ENCODE data around the gene TAC4.

The TAC4 gene

DNA sequence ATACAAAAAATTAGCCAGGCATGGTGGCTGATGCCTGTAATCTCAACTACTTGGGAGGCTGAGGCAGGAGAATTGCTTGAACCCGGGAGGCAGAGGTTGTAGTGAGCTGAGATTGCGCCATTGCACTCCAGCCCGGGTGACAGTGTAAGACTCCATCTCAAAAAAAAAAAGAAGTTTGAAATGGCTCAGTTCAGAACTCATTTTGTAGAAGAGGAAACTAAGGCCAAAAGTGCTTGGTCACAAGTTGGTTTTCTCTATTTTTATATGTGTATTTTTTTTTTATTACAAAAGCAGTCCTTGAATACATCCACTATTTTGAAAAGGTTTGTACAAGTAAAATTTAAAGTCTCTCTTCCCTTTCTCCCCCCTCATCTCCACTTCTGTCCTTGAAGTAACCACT is 5.5 kb downstream of the TAC4 start:
- DNase-seq, result no peak

DNA sequence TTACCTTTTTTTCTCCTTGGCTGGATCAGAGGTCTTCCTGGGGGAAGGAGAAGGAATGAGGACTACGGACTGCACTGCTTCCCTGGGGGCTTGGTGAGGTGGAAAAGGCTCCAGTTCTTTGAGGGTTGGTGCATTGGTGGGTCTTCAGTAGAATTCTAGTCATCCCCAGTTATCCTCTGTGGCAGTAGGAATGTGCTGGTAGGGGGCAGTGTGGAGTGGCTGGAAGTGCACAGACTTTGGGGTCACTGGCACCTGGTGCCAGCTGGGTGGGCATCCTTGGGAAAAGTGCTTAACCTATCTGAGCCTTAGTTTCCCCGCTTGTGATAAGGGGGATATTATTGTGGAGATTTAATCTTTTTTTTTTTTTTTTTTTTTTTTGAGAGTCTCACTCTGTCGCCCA is 6.3 kb downstream of the TAC4 start:
- no peak for DNase-seq

DNA sequence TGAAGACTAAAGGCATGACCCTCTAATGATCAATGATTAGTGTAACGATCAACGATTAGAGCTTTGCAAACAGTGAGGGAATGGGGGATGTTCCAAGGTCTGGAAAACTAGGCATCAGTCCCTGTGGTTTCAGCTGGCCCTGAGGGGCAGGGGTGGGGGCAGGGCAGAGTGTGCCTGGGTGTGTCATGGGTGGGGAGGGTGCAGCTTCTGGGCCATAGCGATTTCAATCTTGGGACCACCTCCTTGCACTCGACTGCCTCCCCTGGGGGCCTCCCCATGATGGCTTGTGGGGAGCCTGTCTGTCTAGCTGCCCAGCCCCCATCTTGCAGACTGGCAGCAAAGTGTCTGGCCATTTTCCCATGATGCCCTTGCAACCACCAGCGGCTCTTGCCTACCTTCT is 8.4 kb downstream of the TAC4 start:
- no peak for DNase-seq

DNA sequence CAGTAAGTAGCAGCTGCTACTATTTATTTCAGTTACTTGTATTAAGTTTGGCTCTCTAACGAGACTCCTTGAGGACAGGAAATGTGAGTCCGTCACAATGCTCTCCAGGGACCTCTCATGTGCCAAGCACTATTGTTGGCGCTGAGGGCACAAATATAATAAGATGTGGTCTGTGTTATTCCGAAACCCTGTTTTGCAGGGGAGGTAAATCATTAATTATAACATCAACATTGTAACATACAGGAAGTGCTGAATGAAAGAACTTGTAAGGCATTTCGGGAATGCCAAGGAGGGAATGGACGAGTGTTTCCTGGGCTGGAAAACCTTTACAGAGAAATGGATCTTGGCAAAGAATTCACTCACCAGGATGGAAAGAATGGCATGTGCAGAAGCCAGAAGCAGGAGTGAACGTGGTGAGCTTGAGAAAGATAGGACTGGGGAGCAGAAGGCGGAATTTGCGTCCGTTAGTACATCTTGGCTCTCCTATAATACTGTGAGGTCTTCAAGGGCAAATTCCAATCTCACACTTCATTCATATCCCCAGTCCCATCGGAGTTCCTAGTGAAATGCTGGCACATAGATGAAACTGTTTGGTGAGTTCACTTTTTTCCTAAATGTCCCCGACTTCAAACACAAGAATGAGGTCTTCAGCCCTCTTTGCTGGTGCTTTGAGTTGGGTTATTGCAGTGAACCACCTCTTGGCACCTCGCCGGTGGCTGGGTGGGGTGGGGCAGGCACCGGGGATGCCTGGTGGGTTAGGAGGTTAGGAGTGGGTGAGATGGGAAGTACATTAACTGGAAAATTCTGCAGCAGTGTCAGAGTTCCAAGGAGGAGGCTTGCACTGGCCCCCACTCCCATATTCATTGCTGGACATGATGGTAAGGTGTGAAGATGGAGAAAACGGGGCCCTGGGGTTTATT is 11.5 kb downstream of the TAC4 start:
- DNase-seq, result no peak

DNA sequence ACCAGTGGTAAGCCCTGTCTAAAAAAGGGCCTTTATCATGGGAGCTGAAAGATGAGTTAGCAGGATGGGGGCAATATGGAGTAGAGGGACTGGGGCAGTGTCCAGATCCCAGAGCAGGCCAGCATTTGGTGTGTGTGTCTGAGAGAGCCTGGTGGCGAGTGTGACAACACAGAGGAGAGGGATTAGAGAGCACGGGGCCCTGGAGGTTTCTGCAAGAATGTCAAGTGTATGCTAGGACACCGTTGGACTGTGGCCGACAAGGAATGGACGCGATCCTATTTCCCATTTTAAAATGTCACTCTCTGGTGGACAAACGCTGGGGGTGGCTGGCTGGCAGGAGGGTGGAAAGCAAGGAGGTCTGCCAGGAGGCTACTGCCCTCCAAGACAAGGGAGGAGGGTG is 12.4 kb downstream of the TAC4 start:
- no peak for DNase-seq

DNA sequence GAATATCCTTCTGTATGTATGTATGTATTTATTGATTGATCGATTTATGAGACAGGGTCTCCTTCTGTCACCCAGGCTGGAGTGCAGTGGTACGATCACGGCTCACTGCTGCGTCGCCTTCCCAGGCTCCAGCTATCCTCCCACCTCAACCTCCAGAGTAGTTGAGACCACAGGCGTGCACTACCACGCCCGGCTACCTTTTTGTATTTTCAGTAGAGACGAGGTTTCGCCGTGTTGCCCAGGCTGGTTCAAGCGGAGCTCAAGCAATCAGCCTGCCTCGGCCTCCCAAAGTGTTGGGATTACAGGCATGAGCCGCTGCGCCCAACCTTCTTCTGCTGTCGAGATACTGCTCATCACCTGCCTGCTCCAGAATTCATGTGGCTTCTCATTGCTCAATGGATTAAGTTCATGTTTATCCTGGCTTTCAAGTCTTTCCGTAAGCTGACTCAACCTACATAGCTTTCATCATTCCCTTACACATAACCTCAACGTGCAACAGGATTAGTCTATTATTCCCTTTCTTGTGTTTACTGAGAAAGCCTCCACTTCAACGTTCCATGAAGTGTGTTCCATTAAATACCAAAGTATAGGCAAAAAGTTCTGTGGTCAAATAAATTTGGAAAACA is 13.6 kb downstream of the TAC4 start:
- no peak for DNase-seq

DNA sequence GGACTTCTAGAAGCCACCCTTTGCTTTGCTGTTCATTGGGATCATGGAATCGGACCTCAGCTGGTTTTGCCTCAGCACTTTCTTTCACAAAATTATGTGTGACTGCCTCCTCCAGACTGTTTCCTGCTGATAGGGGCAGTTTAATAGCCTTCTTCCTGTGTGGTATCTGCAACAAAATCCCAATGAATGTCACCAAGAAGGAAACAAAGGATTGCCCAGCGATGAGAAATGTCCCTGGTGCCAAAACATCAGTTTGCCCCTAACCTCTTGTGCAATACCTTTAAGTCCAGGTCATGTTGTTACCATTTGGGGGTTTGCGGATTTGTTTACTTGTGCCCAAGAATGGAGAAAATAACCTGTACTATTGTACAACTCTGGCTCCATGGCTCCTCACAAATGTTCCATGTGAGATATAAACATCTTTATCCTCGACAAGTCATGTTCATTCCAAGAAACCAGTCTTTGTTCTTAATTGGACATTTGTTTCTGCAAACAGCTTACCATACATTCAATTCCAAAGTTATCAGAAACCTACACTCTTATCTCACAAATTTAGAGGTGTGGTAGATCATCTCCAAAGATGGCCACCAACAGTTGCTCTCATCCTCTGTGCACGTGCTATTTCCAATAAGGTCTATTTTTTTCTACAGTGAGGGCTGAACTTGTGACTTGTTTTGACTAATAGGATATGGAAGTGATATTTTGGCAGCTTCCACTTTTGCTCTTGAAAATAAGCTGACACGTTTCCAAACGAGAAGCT is 14.8 kb downstream of the TAC4 start:
- DNase-seq, result no peak

DNA sequence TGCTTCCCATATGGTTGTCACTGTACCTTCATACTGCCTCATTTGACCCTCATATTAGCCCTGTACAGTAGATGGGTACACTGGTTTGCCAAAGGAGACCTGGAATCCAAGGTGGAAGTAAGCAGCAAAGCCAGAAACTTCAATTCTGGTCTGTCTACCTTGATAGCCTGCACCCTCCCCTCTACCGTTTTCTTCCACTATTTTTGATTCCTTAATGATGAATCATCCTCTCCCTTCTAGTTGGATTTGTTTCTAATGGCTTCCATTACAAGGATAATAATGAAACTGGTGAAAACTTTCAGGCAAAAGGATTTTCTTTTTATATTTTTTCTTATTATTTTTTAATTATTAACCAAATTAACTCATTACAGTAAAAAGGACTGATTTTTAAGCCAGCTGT is 17.3 kb downstream of the TAC4 start:
- DNase-seq, result no peak

DNA sequence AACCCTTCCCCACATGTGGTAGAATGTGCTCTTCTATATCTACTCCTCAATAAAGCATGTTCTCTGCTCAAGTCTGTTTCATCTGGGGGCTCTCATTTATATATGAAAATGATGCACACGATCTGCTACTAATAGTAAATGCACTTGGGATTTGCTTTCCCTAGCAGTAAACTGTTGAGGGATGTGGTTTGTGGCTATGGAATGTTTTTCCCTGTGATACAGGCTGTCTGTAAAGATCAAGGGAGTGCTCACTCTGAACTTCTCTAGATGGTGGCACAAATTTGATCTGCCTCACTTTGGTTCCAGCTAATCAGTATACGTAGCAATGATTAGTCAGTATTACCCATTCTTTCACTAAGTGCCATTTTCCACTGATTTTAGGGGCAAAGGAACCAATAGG is 18.8 kb downstream of the TAC4 start:
- no peak for DNase-seq

DNA sequence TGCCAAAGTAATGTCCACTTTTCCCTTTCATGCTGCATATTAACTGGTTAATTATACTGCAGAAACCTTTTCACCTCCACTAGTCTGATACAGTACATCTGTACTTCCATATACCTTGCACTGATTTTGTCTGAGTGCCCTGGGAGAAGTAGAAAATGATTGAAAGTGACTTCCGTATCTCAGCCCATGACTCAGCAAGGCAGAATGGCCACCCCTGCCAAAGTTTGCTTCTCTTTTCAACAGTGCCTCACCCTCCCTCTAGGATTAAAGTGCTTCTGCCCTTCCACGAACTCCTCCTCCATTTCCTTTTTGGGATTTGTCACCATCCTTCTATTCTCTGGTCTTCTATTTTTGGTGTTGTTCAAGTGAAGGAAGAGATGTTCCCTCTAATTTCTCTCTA is 19.5 kb downstream of the TAC4 start:
- DNase-seq, result peak; percentile 47 to 53

DNA sequence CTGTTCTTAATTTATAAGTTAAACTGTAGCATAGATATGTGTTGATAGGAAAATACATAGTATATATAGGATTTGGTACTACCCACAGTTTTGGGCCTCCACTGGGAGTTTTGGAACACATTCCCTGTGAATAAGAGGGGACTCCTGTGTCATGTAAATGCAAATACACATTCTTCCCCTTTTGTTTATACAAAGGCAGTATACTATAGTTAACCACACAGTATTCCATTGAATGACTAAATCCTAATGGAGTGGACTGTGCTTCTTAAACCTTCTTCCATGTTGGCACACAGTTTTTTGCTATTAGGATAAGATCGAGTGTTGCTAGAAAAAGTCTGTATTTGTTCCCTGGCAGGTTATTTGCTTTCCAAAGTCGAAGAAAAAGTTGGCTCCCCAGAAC is 22.2 kb downstream of the TAC4 start:
- DNase-seq, result no peak

DNA sequence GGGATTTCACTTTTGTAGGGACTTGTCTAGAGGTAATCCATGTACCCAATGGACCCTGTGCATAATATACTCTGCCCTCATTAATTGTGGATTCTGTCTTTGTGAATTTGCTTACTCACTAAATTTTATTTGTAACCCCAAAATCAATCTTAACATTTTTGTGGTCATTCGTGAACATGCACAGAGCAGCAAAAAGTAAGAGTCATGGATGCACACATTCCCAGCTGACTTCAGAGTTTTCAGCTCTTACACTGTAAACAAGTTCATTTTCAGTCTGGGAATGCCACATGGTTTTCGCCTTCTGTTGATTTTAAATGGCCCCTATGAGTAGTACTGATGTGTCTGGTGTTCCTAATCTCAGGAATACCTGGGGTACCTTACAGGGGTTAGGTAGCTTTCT is 24.3 kb downstream of the TAC4 start:
- no peak for DNase-seq

DNA sequence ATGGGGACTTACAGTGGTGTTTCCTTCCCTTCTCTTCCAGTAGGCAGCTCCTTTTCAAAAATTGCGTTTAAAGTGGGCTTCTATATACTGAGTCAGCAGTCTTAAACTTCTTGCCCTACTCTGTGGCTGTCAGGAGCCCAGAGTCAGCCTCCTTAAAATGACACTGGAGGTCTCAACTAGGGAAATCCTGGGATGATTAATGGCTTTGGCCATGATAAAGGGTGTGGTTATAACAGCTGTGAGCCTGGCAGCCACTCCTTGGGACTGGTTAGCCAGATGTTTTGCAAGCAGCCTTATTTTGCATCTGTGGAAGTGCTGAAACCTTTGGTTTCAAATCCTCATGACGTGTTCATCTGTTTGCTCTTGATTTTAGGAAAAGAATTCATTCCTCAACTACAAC is 25.0 kb downstream of the TAC4 start:
- DNase-seq, result peak; percentile 55 to 56

DNA sequence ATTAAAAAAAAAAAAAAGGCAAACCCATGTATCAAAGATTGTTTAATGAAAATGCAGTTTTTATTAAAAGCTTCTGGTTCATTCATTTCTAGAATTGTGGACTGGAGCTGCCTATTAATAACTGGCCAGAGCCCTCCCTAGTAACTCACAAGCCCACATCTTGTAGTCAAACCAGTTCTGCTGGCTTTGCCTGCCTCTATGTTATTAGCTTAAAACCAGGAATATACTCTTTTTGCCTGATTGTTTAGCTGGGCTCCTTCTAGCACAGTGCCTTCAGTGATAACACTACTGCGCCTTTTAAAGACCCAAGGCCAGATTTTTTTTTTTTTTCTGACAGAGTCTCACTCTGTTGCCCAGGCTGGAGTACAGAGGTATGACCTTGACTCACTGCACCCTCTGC is 26.0 kb downstream of the TAC4 start:
- no peak for DNase-seq

DNA sequence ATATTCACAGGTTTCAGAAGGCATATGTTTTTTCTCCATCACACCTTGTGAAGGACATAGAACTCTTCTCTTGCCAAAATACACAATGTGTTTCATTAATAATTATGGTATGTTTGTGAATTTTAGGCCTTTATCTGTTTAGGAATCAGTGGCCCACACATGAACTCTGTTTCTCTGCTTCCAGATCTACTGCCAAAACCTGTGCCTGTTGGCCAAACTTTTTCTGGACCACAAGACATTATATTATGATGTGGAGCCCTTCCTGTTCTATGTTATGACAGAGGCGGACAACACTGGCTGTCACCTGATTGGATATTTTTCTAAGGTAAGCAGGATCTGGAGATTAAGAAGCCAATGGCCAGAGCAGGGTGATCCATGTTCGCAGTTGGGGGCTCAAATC is 26.4 kb downstream of the TAC4 start:
- DNase-seq, result no peak

DNA sequence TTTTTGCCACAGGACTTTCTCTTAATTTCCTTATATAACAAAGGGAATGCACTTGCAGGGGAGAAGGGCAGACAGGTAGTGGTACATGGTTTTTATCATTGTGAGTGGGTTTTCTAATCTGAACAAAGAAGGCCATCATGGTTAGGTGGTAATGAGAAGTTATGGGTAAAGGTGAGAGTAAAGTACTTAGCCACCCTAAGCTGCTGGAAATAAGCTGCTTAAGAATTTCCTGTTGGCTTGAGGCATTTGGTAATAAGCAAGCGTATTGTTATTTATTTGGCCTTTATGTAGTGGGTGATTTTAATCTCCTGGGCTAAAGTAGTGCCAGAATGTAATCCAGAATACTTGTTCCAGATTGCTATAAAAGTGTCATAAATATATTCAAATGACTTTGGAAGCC is 27.1 kb downstream of the TAC4 start:
- no peak for DNase-seq

DNA sequence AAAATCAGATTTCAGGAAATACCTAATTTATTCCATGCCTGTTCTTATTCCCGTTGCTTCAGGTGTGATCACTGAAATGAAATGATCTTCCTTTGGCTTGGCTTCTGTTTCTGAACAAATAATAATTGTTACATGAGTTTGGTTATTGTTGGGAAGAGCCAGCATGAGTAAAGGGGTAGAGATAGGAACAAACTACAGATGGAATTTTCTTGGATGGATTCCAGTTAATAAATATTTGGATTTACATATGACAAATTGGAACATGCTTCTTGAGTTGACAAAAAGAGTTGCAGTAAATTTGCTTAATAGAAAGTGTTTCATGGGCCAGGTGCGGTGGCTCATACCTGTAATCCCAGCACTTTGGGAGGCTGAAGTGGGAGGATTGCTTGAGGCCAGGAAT is 28.2 kb downstream of the TAC4 start:
- DNase-seq, result no peak

DNA sequence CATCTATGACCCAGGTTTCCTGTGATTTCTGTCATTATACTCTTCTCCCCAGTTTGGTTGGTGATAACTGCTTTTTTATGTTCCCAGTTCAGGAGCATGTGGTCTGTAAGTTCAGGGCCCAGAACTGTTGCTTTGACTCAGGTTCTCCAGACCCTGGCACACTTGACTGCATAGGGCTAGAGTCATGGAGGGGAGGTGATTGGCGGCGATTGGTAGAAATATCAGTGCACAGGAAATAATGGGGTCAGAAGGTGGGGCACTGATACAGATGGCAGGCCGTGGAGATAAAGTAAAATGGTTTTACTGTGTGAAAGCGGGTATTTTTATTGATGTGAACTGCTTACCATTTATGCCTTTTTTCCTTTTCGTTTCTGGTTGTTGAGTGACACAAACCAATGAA is 28.7 kb downstream of the TAC4 start:
- DNase-seq, result no peak

DNA sequence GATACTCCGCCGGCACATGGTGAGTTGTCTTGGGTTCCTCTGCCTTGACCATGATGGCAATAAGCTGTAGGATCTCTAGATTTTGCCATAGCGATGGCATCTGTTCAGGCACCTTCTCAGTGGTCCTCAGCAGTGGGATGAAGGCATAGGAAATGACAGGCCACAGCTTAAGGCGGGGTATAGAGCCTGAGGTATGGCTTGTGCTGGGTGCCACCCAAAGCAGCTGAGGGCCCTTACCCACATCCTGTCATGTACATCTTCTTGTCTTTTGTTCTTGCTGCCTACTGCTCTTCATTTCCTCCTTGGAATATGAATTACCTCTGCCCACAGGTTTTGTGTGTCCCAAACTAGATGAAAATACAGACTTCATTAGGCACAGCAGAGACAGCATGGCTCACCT is 29.9 kb downstream of the TAC4 start:
- no peak for DNase-seq

DNA sequence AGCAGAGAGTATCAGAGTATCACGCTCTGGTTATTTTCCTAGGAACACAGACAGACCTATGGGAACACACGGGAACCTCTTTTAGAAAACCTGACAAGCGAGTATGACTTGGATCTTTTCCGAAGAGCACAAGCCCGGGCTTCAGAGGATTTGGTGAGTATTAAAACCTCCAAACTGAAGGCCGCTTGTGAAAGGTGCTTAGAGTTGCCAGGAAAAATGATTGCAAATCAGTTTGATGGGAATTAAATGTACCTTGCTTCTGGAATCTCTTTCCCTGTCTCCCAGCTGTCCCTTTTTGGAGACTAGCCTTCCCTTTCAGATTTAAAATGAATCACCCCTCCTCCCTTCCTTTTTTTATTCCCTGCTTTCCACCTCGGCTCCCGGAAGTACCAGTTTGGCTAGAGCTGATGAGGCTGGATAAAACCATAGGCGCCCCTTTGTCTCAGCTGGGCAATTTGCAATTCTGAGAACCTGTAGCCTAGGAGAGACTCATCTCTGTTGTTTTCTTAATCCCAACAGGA is 32.0 kb downstream of the TAC4 start:
- no peak for DNase-seq

DNA sequence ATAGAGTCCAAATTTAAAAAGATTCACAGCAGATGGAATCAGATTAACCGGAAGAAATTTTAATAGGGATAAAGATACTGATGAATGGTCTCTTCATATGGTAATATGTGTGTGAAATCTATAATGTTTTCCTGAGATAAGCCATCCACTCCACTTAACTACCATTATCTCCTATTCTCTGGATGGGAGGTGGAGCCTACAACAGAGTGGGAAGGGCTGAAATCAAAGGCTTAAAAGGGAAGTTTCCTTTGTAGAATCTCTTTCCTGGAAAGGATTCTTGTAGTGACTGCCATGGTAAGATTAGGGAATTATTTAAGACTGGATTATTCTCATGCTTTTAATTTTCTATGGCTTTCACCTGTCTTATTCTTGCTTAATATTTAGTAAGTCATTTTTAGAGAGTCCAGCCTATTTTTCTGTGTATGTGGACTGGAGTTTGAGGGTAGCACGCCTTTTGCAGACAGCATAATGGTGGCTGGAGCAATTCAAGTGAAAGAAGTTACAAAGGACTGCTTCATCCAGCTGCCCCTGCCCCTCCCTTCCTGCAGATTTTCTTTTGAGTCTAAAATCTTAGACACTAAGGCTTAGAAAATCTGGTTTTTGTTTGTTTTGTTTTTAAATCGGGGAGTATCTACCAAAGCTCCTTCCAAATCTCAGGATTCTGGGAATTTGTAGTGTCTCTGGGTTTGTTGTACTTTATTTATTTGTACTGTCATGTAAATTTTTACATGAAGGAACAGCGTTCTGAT is 32.9 kb downstream of the TAC4 start:
- no peak for DNase-seq

DNA sequence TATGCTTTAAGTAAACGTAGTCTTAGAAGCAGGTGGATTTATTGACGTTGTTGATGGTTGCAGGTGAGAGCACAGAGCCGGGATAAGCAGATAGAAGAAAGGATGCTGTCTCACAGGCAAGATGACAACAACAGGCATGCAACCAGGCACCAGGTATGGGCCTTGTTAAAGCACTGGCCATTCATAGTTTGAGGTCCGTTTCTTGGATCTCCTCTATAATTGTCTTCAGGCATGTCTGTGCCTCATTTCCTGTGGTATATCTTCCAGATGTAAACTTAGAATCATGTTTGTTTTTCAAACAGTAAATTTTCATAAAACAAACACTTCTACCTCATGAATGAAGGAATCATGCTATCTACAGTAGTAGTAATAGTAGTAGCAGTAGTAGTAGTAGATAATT is 38.8 kb downstream of the TAC4 start:
- DNase-seq, result no peak

DNA sequence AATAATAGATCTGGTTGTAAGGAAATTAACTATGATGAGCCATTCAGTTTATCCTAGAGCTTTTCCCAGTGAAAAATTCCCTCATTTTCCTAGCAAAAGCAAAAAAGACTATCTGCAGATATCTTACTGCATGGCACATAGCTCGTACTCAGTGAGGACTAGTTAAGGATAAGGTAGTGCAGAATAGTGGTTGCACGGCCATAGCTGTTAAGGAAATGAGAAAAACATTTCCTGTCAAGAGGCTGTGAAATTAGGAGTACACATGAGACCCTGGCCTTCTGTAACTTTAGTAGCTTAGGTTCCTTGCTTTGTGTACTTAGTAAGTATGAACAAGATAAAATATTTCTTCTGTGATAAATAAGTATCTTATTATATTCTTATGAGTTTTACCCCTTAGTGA is 49.1 kb downstream of the TAC4 start:
- no peak for DNase-seq
